ENCODE measurements around the gene SRSF7.

Gene SRSF7

GRCh38 chr2:38791744-38792143 is 40.6 kb upstream of the SRSF7 start:
- Histone ChIP-seq H3K4me3 (ENCODE audit: low read depth in 1 of 2, low read length in 2 of 2) (no peak overlapping the region), H3K4me1 (ENCODE audit: insufficient read depth, low read length) (no peaks in the 10 kb centered on the region), H3K79me2 (ENCODE audit: insufficient read depth, low read length) (no peaks in the 10 kb centered on the region), H3K9ac (ENCODE audit: low read depth, low read length) (no peak overlapping the region), H3K27me3 (ENCODE audit: insufficient read depth, low read length, poor library complexity) (no peaks in the 10 kb centered on the region), H2AFZ (ENCODE audit: low read depth, low read length) (no peak overlapping the region), H3K9me3 (ENCODE audit: insufficient read depth, low read length, severe bottlenecking) (no peaks in the 10 kb centered on the region), H4K20me1 (ENCODE audit: insufficient read depth, low read length) (no peaks in the 10 kb centered on the region), H3K27ac (ENCODE audit: low read length) (no peak overlapping the region), H3K36me3 (ENCODE audit: insufficient read depth, low read length) (no peaks in the 10 kb centered on the region), H3K4me2 (ENCODE audit: insufficient read depth, low read length) (no peak overlapping the region)
- no peak for ATAC-seq (ENCODE audit: insufficient read depth, low read depth)
- no peak for TF ChIP-seq EZH2 (IDR thresholded peaks at IDR 0.05; ENCODE audit: borderline replicate concordance, low read depth, low read length, severe bottlenecking)
- DNase-seq: no peak

GRCh38 chr2:38789691-38790090 is 38.5 kb upstream of the SRSF7 start:
- Histone ChIP-seq H3K9ac (ENCODE audit: low read depth, low read length) (no peak overlapping the region), H3K9me3 (ENCODE audit: insufficient read depth, low read length, severe bottlenecking) (no peaks in the 10 kb centered on the region), H3K36me3 (ENCODE audit: insufficient read depth, low read length) (no peaks in the 10 kb centered on the region), H3K27ac (ENCODE audit: low read length) (no peak overlapping the region), H3K79me2 (ENCODE audit: insufficient read depth, low read length) (no peaks in the 10 kb centered on the region), H2AFZ (ENCODE audit: low read depth, low read length) (no peak overlapping the region), H3K4me1 (ENCODE audit: insufficient read depth, low read length) (no peaks in the 10 kb centered on the region), H3K4me3 (ENCODE audit: low read depth in 1 of 2, low read length in 2 of 2) (no peak overlapping the region), H4K20me1 (ENCODE audit: insufficient read depth, low read length) (no peaks in the 10 kb centered on the region), H3K4me2 (ENCODE audit: insufficient read depth, low read length) (no peak overlapping the region), H3K27me3 (ENCODE audit: insufficient read depth, low read length, poor library complexity) (no peaks in the 10 kb centered on the region)
- no peak for DNase-seq
- no peak for ATAC-seq (ENCODE audit: insufficient read depth, low read depth)
- TF ChIP-seq EZH2 (IDR thresholded peaks at IDR 0.05; ENCODE audit: borderline replicate concordance, low read depth, low read length, severe bottlenecking) (no peak), CTCF (IDR thresholded peaks at IDR 0.05; ENCODE audit: borderline replicate concordance, extremely low read depth, low read length, poor library complexity, severe bottlenecking) (no peak)

GRCh38 chr2:38788306-38788705 is 37.1 kb upstream of the SRSF7 start:
- Histone ChIP-seq H2AFZ (ENCODE audit: low read depth, low read length) (no peak overlapping the region), H3K79me2 (ENCODE audit: insufficient read depth, low read length) (no peaks in the 10 kb centered on the region), H3K27me3 (ENCODE audit: insufficient read depth, low read length, poor library complexity) (no peaks in the 10 kb centered on the region), H3K4me3 (ENCODE audit: low read depth in 1 of 2, low read length in 2 of 2) (no peak overlapping the region), H3K27ac (ENCODE audit: low read length) (no peak overlapping the region), H3K9ac (ENCODE audit: low read depth, low read length) (no peak overlapping the region), H3K4me2 (ENCODE audit: insufficient read depth, low read length) (no peak overlapping the region), H3K4me1 (ENCODE audit: insufficient read depth, low read length) (no peaks in the 10 kb centered on the region), H4K20me1 (ENCODE audit: insufficient read depth, low read length) (no peaks in the 10 kb centered on the region), H3K9me3 (ENCODE audit: insufficient read depth, low read length, severe bottlenecking) (no peaks in the 10 kb centered on the region), H3K36me3 (ENCODE audit: insufficient read depth, low read length) (no peaks in the 10 kb centered on the region)
- TF ChIP-seq EZH2 (IDR thresholded peaks at IDR 0.05; ENCODE audit: borderline replicate concordance, low read depth, low read length, severe bottlenecking): no peak
- no peak for TF ChIP-seq CTCF (IDR thresholded peaks at IDR 0.05; ENCODE audit: borderline replicate concordance, extremely low read depth, low read length, poor library complexity, severe bottlenecking)
- no peak for ATAC-seq (ENCODE audit: insufficient read depth, low read depth)
- DNase-seq: no peak

GRCh38 chr2:38783586-38783985 is 32.4 kb upstream of the SRSF7 start:
- H3K79me2 ChIP-seq (ENCODE audit: insufficient read depth, low read length): peaks cover 8% of the 10 kb centered on the region
- no peak overlapping the region for H3K27ac ChIP-seq (ENCODE audit: low read length)
- H3K4me3 ChIP-seq (ENCODE audit: low read depth in 1 of 2, low read length in 2 of 2): no peak overlapping the region
- no peak overlapping the region for H3K9ac ChIP-seq (ENCODE audit: low read depth, low read length)
- peaks cover 8% of the 10 kb centered on the region for H3K4me1 ChIP-seq (ENCODE audit: insufficient read depth, low read length)
- DNase-seq (no peak), ATAC-seq (ENCODE audit: insufficient read depth, low read depth) (no peak)
- no peaks in the 10 kb centered on the region for H4K20me1 ChIP-seq (ENCODE audit: insufficient read depth, low read length)
- H3K9me3 ChIP-seq (ENCODE audit: insufficient read depth, low read length, severe bottlenecking): no peaks in the 10 kb centered on the region
- peaks cover 17% of the 10 kb centered on the region for H3K36me3 ChIP-seq (ENCODE audit: insufficient read depth, low read length)
- no peak overlapping the region for H2AFZ ChIP-seq (ENCODE audit: low read depth, low read length)
- no peak overlapping the region for H3K4me2 ChIP-seq (ENCODE audit: insufficient read depth, low read length)
- TF ChIP-seq CTCF (IDR thresholded peaks at IDR 0.05; ENCODE audit: borderline replicate concordance, extremely low read depth, low read length, poor library complexity, severe bottlenecking) (no peak), EZH2 (IDR thresholded peaks at IDR 0.05; ENCODE audit: borderline replicate concordance, low read depth, low read length, severe bottlenecking) (no peak)
- H3K27me3 ChIP-seq (ENCODE audit: insufficient read depth, low read length, poor library complexity): no peaks in the 10 kb centered on the region

Measured in DND-41 (cell line).